DMS53 (cell line): ENCODE results near the gene C1orf226.
"Not testable (repeated sequence)": the region's sequence is repeated elsewhere in the genome, so short reads cannot be mapped to it uniquely, and the experiment has no call there.

Source experiments
- DNase-seq: peaks from one replicate; lab custom pipeline; 2025; lab: John Stamatoyannopoulos, UW

C1orf226 gene

DNA sequence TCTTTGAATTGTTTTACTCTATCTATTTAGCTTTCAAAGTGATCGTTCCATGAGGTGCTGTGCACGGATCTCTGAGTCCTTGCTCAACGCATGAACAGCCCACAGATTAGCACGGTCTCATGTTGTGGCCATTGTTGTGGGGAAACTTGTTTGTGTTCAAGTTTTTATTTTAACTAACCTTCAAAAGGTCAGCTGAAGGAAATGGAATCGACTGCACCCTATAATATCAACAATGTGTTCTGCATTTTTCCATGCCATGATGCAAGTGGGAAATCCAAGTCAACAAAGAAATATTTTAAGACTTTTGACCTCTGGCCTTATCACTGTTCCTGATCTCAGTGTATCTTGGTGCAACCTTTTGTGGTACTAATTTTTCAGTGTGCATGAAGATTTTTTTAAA lies 24.3 kb downstream of the C1orf226 start:
- DNase-seq = no peak

DNA sequence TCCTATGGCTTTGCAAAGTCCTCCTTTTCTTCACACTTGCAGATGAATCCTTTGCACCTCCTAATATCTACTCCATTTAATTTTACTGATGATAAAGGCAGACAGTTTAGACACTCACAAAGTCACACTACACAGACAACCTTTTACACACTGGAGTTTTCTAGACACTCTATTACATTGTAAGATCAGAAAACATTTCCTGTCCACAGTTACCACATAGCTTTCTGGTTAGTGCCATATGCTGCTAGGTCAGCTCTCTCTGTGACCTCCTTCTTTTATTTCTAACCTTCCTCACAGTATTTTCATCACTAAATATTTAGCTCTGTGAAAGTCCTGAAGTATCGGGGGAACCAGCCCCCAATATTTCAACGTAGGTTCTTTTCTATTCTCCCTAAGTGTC lies 25.3 kb downstream of the C1orf226 start:
- DNase-seq = no peak

DNA sequence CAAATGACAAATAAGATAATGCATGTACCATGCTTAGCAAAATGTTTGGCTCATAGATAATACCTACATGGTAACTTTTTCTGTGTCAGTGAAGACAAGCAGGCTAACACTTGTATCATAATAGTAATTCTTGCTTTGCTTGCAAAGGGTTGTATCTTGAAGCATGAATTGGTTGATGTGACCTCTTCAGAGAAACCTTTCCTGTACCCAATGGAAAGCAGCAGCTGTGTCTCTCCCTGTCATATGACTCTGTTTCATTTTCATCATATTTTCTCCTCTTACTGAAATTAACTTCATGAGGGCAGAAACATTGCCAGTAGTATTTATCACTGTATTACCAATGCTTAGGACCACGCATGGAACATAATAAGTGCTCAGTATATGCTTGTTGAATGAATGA lies 26.0 kb downstream of the C1orf226 start:
- DNase-seq = no peak

DNA sequence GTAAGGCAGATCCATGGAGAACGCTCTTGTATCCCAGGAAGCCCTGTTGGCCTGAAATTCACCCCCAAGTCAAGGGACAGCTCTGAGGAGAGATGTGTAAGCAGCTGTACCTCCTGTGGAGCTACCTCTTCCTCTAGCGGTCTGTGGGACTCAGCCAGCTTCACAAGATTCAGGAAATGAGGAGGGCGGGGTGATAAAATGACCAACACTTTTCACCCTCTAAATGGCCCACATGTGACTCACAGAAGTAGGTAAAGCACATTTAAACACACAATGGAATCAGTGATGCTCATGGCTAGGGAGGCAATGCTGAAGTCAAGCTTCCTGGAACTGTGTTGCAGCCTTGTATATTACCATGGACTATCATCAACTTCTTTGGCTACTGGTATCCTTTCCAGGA lies 30.5 kb downstream of the C1orf226 start, which contains the start of gene SH2D1B:
SH2D1B (minus strand) TSS at position 135 of the 400 bp plus-strand sequence; CDS start at position 15, 120 bp downstream.
- no peak for DNase-seq

DNA sequence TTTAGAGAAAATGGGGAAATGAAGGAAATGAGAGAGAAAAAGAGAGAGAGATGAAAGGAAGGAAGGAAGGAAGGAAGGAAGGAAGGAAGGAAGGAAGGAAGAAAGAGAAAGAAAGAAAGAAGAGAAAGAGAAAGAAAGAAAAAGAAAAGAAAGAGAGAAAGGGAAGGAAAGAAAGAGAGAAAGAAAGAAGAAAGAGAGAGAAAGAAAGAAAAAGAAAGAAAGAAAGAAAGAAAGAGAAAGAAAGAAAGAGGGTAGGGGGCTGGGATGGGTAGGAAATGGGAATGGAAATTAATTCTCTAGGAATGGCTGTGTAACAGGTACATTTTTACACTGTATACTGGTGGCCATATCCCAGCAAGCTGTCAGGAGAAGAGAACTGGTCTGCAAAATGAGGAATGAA lies 34.7 kb downstream of the C1orf226 start:
- no peak for DNase-seq

DNA sequence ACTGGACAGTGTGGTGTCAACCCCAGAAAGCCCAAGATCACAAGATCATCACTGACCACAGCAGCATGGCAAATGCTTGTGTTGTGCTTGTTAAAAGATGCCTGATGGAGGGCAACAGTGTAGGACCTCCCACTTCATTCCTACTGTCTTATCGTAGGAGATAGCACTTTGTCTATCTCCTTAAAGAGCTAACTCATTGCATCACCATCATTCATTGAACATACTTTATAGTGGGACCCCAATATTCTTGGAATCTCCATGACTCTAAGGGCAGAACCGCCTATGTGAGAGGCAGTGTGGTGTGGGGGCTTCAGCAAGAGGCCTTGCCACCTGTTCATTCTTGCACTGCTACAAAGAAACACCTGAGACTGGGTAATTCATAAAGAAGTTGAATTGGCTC lies 35.4 kb downstream of the C1orf226 start:
- no peak for DNase-seq

DNA sequence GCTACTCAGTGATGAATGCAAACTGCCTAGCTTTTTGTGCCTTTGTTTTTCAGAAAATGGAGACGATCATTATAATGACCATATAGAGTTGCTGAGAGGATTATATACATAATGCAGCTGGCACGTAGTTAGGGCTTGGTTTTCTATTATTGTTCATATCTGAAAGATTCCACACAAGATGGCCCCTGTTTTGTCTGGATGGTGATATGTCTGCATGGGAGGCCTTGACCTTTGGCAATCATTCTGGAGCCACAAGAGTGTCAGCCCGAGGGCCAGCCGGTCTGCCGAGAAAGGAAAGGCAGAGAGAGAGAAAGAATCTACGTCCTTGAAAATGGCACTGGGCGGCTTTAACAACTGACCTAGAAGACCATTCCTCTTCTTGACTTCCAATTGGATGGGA lies 36.1 kb downstream of the C1orf226 start:
- DNase-seq = no peak

DNA sequence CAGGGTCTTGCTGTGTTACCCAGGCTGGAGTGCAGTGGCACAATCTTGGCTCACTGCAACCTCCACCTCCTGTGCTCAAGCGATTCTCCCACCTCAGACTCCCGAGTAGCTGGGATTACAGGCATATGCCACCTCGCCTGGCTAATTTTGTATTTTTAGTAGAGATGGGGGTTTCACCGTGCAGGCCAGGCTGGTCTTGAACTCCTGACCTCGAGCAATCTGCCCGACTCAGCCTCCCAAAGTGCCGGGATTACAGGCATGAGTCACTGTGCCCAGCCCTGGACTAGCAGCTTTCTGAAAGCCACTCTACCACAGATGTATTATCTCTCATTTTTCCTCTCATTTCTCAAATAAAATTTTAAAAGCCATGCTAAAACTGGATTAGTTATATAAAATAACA lies 37.1 kb downstream of the C1orf226 start:
- DNase-seq = not testable (repeated sequence)

DNA sequence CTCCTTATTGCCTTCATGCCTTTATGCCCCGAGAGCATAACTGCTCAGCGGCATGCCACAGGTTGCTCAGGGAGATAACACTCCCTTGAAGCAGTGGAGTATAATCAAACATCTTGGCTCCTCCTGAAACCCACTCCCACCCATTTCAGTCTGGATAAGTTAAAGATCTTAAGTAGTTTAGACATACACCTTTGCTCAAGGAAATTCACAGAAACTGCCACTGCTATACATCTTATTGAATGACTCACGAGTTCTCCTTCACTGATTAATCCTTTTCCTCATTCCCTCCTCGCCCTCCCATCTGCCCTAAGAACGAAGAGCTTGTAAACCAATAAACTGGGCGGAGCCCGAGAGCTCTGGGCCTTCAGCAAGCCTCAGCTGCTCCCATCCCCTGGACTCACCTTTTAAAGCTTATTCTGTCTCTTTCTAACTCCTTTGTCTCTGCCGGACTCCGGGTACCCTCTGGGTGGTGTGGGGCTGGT lies 38.0 kb downstream of the C1orf226 start:
- DNase-seq = not testable (repeated sequence)

DNA sequence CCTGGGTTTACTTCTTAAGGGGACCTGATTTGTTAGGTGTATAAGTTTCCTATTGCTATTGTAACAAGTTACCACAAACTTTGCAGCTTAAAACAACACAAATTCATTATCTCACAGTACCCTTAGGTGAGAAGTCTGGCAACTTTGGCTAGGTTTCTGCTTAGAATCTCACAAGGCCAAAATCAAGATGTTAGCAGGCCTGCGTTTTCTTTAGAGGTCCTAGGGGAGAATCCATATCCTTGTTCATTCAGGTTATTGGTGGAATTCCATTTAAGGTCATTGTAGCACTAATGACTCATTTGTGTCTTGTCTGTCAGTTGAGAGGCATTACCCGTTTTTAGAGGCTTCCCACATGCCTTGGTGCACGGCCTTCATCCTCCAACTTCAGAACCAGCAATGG lies 38.6 kb downstream of the C1orf226 start:
- no peak for DNase-seq

DNA sequence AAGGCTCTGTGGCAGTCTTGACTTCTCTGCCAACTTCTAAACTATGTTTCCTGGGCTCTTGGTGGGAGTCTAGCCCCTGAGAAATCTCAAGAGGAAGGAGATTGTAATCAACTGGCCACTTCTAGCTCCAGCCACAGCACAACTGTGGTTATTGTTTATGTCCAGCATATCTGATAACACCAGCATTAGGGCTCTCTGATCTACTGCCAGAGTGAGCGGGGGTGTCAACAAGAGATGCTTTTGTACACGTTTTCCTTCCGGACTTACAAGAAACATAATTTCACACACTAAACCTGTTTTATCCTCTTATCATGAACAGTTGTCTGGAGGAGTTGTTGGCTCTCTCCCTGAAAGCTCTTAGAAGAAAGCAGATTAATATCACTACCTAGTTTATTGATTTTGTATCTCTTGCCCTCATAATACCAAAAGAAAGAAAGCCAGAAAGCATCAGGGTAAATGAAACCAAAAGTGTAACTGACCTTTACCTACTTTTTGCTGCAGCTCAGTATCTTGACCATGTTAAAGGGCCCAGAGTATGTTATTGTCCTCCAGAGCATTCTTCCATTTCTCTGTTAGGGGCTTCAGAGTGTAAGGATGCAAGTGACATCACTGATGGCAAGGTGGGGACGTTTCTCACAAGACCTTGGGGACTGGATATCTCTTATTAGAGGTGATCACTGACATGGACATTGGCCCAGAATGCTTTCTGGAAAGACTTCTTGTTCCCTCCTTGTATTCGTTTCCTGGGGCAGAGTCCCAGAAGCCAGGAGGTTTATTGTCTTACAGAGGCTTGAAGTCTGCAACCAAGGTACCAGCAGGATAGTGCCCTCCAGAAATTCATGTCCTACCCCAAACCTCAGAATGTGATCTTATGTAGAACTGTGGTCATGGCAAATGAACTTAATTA lies 40.0 kb downstream of the C1orf226 start:
- DNase-seq = no peak

DNA sequence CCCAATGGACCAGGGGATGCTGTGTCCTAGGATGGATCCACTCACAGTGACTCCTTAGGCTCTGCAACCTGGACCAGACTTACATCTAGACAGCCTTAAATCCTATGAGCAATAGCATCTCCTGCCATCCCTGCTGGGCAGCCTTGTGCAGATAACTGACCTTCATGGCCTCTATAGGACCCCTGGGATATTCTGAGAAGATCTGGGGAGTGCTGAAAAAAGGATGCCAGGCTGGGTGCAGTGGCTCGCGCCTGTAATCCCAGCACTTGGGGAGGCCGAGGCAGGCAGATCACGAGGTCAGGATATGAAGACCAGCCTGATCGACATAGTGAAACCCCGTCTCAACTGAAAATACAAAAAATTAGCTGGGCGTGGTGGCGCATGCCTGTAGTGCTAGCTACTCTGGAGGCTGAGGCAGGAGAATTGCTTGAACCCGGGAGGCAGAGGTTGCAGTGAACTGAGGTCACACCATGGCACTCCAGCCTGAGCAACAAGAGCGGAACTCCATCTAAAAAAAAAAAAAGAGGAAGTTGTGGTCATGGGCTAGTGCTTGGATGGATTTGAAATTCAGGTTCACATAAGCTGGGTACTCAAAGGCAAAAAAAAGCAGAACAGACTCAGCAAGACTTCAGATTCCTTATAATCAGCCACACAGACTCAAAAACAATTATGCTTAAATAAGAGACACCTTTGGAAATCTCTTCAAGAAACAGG lies 41.3 kb downstream of the C1orf226 start:
- DNase-seq = no peak

DNA sequence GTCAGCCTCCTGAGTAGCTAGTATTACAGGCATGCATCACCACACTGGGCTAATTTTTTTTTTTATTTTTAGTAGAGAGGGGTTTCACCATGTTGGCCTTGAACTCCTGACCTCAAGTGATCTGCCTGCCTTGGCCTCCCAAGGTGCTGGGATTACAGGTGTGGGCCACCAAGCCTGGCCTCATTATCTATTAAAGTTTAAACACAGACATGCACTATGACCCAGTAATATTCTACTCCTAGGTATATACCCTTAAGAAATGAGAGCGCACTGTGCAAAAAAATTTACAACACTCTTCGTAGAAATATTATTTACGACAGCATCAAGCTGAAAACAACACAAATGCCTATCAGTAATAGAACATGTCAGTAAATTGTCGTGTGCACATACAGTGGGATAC lies 49.1 kb downstream of the C1orf226 start:
- no peak for DNase-seq

DNA sequence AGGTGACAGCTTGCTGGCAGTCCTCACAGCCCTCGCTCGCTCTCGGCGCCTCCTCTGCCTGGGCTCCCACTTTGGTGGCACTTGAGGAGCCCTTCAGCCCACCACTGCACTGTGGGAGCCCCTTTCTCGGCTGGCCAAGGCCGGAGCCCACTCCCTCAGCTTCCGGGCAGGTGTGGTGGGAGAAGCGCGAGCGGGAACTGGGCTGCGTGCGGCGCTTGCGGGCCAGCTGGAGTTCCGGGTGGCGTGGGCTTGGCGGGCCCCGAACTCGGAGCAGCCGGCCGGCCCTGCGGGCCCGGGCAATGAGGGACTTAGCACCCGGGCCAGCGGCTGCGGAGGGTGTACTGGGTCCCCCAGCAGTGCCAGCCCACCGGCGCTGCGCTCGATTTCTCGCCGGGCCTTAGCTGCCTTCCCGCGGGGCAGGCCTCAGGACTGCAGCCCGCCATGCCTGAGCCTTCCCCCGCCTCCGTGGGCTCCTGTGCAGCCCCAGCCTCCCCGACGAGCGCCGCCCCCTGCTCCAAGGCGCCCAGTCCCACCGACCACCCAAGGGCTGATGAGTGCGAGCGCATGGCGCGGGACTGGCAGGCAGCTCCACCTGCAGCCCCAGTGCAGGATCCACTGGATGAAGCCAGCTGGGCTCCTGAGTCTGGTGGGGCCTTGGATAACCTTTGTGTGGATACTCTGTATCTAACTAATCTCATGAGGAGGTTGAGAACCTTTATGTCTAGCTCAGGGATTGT lies 51.6 kb downstream of the C1orf226 start:
- DNase-seq = not testable (repeated sequence)
